Parathyroid adenoma (tissue), 2 donors: ENCODE measurements around the gene EIF4H.
"Not testable (repeated sequence)": the region's sequence is repeated elsewhere in the genome, so short reads cannot be mapped to it uniquely, and the experiment has no call there.

Source experiments
- H2AFZ ChIP-seq: fragments of 300-600 bp; sonication (generic); one replicate; pipeline ENCODE4 v1.7.0; 2017; ENCODE audit warnings: antibody characterized with exemption, mild to moderate bottlenecking
- H3K27ac ChIP-seq: fragments of 300-600 bp; sonication (generic); one replicate; pipeline ENCODE4 v1.7.0; 2017
- H3K27me3 ChIP-seq: fragments of 300-600 bp; sonication (generic); one replicate; pipeline ENCODE4 v1.7.0; 2017; ENCODE audit warnings: low read length; ENCODE audit not compliant: control insufficient read depth, insufficient read depth
- H3K36me3 ChIP-seq: fragments of 300-600 bp; sonication (generic); one replicate; pipeline ENCODE4 v1.7.0; 2017; ENCODE audit warnings: low read length; ENCODE audit not compliant: control insufficient read depth, insufficient read depth
- H3K4me1 ChIP-seq: fragments of 300-600 bp; sonication (generic); one replicate; pipeline ENCODE4 v1.7.0; 2017; ENCODE audit warnings: control low read depth
- H3K4me2 ChIP-seq: fragments of 300-600 bp; sonication (generic); one replicate; pipeline ENCODE4 v1.7.0; 2017; ENCODE audit warnings: low read length
- H3K4me3 ChIP-seq: fragments of 300-600 bp; sonication (generic); one replicate; pipeline ENCODE4 v1.7.0; 2017; ENCODE audit warnings: low read depth, low read length
- H3K79me2 ChIP-seq: fragments of 300-600 bp; sonication (generic); one replicate; pipeline ENCODE4 v1.7.0; 2017; ENCODE audit warnings: control low read depth
- H3K9ac ChIP-seq: fragments of 300-600 bp; sonication (generic); one replicate; pipeline ENCODE4 v1.7.0; 2017; ENCODE audit warnings: mild to moderate bottlenecking
- H3K9me3 ChIP-seq: fragments of 300-600 bp; sonication (generic); one replicate; pipeline ENCODE4 v1.7.0; 2017; ENCODE audit warnings: low read length; ENCODE audit not compliant: control insufficient read depth
- TF ChIP-seq, protein P1 (sequence below): fragments of 300-600 bp; sonication (generic); IDR thresholded peaks from one replicate; pipeline ENCODE4 v1.7.0; 2017; ENCODE audit warnings: antibody characterized with exemption, mild to moderate bottlenecking
- donor health status: primary hyperparathyroidism.

EIF4H gene

GRCh38 chr7:74202841-74203556 lies 28.8 kb downstream of the EIF4H start:
- no peaks in the 10 kb centered on the region for H3K79me2 ChIP-seq
- no peak overlapping the region for H3K4me3 ChIP-seq
- H3K36me3 ChIP-seq: no peaks in the 10 kb centered on the region
- H3K9me3 ChIP-seq: no peaks in the 10 kb centered on the region
- H3K4me1 ChIP-seq: no peaks in the 10 kb centered on the region
- no peak overlapping the region for H3K9ac ChIP-seq
- H3K27ac ChIP-seq: no peak overlapping the region
- H3K27me3 ChIP-seq: no peaks in the 10 kb centered on the region
- no peak overlapping the region for H2AFZ ChIP-seq
- H3K4me2 ChIP-seq: no peak overlapping the region
- TF ChIP-seq, protein P1, sequence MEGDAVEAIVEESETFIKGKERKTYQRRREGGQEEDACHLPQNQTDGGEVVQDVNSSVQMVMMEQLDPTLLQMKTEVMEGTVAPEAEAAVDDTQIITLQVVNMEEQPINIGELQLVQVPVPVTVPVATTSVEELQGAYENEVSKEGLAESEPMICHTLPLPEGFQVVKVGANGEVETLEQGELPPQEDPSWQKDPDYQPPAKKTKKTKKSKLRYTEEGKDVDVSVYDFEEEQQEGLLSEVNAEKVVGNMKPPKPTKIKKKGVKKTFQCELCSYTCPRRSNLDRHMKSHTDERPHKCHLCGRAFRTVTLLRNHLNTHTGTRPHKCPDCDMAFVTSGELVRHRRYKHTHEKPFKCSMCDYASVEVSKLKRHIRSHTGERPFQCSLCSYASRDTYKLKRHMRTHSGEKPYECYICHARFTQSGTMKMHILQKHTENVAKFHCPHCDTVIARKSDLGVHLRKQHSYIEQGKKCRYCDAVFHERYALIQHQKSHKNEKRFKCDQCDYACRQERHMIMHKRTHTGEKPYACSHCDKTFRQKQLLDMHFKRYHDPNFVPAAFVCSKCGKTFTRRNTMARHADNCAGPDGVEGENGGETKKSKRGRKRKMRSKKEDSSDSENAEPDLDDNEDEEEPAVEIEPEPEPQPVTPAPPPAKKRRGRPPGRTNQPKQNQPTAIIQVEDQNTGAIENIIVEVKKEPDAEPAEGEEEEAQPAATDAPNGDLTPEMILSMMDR: peak; percentile 40

- Histone ChIP-seq H3K4me2 (no peak overlapping the region), H3K4me3 (no peak overlapping the region), H3K27ac (no peak overlapping the region), H2AFZ (no peak overlapping the region), H3K4me1 (no peaks in the 10 kb centered on the region), H3K9me3 (no peaks in the 10 kb centered on the region), H3K36me3 (no peaks in the 10 kb centered on the region), H3K79me2 (no peaks in the 10 kb centered on the region), H3K9ac (no peak overlapping the region), H3K27me3 (no peaks in the 10 kb centered on the region)
- TF ChIP-seq, protein P1: no peak
Observed at GRCh38 chr7:74203956-74204618, 29.9 kb downstream of the EIF4H start.

DNA sequence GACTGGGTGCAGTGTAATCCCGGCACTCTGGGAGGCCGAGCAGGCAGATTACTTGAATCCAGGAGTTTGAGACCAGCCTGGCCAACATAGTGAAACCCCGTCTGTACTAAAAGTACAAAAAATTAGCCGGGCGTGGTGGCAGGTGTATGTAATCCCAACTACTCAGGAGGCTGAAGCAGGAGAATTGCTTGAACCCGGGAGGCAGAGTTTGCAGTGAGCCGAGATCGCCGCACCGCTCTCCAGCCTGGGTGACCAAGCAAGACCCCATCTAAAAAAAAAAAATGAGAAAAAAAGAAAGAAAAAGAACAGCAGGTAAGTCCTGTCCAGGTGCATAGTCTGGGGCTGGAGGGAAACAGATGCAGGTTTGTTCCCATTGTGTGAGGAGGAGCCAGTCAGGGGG lies 31.9 kb downstream of the EIF4H start:
- H3K4me3 ChIP-seq, H3K9me3 ChIP-seq, H3K9ac ChIP-seq, H3K27ac ChIP-seq, H3K4me2 ChIP-seq, H3K4me1 ChIP-seq, H2AFZ ChIP-seq, H3K36me3 ChIP-seq, H3K27me3 ChIP-seq, H3K79me2 ChIP-seq: not testable (repeated sequence)

GRCh38 chr7:74206589-74207120 lies 32.5 kb downstream of the EIF4H start:
- Histone ChIP-seq H3K4me3 (no peak overlapping the region), H2AFZ (peak overlapping the region; percentile 83), H3K4me1 (no peaks in the 10 kb centered on the region), H3K27ac (no peak overlapping the region), H3K9me3 (no peaks in the 10 kb centered on the region), H3K4me2 (peak overlapping the region; percentile 9), H3K9ac (no peak overlapping the region), H3K79me2 (no peaks in the 10 kb centered on the region), H3K36me3 (no peaks in the 10 kb centered on the region), H3K27me3 (no peaks in the 10 kb centered on the region)
- TF ChIP-seq, protein P1: peak; percentile 99

GRCh38 chr7:74207586-74207985 lies 33.4 kb downstream of the EIF4H start:
- H3K27me3 ChIP-seq: no peaks in the 10 kb centered on the region
- no peak overlapping the region for H2AFZ ChIP-seq
- no peaks in the 10 kb centered on the region for H3K4me1 ChIP-seq
- TF ChIP-seq, protein P1: no peak
- H3K36me3 ChIP-seq: no peaks in the 10 kb centered on the region
- no peak overlapping the region for H3K4me2 ChIP-seq
- H3K9me3 ChIP-seq: no peaks in the 10 kb centered on the region
- no peak overlapping the region for H3K27ac ChIP-seq
- H3K4me3 ChIP-seq: no peak overlapping the region
- no peaks in the 10 kb centered on the region for H3K79me2 ChIP-seq
- no peak overlapping the region for H3K9ac ChIP-seq

GRCh38 chr7:74208241-74208640 lies 34.1 kb downstream of the EIF4H start:
- not testable (repeated sequence) for H3K4me2 ChIP-seq, H3K27me3 ChIP-seq, H3K4me3 ChIP-seq, H3K4me1 ChIP-seq, H3K79me2 ChIP-seq, H3K36me3 ChIP-seq, H2AFZ ChIP-seq, H3K9ac ChIP-seq, H3K27ac ChIP-seq, H3K9me3 ChIP-seq
